Measurements from ENCODE around the gene PNPO.

GRCh38 chr17:47957591-47958490, 16.5 kb downstream of the PNPO start, which contains the start of gene PRR15L:
- TF ChIP-seq EZH2 (IDR thresholded peaks at IDR 0.05; ENCODE audit: borderline replicate concordance) (no peak), CTCF (IDR thresholded peaks at IDR 0.05; ENCODE audit: poor library complexity) (no peak), EZH2phosphoT487 (IDR thresholded peaks at IDR 0.05; ENCODE audit: low read depth, severe bottlenecking, unreplicated experiment) (no peak)

Data from hepatocyte (in vitro differentiated cells).